ENCODE results near the gene MLLT10. TPM values are rescaled to one million over a fixed set of nuclear protein-coding genes. Genes with fewer than 3 reads are reported as not detected.

MLLT10 gene
- total and polyA plus RNA-seq, 2 of the 8 experiments (the other 6 are each of a cell fraction or from before 2014, with no cell fraction given): 53.1 to 62.1 TPM

GRCh38 chr10:21511946-21512572 is 22.0 kb upstream of the MLLT10 start (continued):
- TF ChIP-seq MAFK (IDR thresholded peaks at IDR 0.05; ENCODE audit: low read depth, low read length) (no peak), USF2 (IDR thresholded peaks at IDR 0.05; ENCODE audit: low read length) (no peak), ATF3 (IDR thresholded peaks at IDR 0.05; ENCODE audit: insufficient read depth, low read depth, low read length) (no peak), HDAC6 (IDR thresholded peaks at IDR 0.05; ENCODE audit: low read depth, low read length) (no peak), SP1 (IDR thresholded peaks at IDR 0.05; ENCODE audit: low read depth, low read length) (no peak), KDM1A (IDR thresholded peaks at IDR 0.05; ENCODE audit: borderline replicate concordance, low read length) (no peak), EP300 (IDR thresholded peaks at IDR 0.05; ENCODE audit: borderline replicate concordance in 1 of 2, low read depth in 2 of 2, low read length in 2 of 2) (no peak), KDM4A (IDR thresholded peaks at IDR 0.05; ENCODE audit: low read depth, low read length, severe bottlenecking) (no peak)
